Subcutaneous adipose tissue (tissue), 4 donors: Measurements from ENCODE around the gene CAMK1. TPM values are rescaled to one million over a fixed set of nuclear protein-coding genes. Genes with fewer than 3 reads are reported as not detected.

Source experiments
- CTCF ChIP-seq: fragments of 450-650 bp; IDR thresholded peaks from one replicate; pipeline ENCODE4 v1.5.1; 2016; ENCODE audit warnings: low read depth, mild to moderate bottlenecking, control low read depth, antibody characterized with exemption, moderate library complexity
- total RNA-seq, 4 donors: library from RNA; depleted of rRNA; stranded (reverse); fragments of >200 nt; gene quantifications; one replicate each; pipeline ENCODE4 v1.1.0, GENCODE V29; 2016

The CAMK1 gene
- total RNA-seq, 4 donors from 2014 or later = 57.0 to 122 (median 66.6) TPM

- TF ChIP-seq CTCF = no peak
Measured at GRCh38 chr3:9760779-9761505, 8.8 kb downstream of the CAMK1 start.

- no peak for TF ChIP-seq CTCF
Measured at GRCh38 chr3:9757427-9757826, 12.3 kb downstream of the CAMK1 start.

GRCh38 chr3:9754678-9755077 lies 15.1 kb downstream of the CAMK1 start:
- no peak for TF ChIP-seq CTCF

- TF ChIP-seq CTCF = no peak
Measured at GRCh38 chr3:9750556-9751411, 19.0 kb downstream of the CAMK1 start.

- TF ChIP-seq CTCF = no peak
Measured at GRCh38 chr3:9749645-9750555, 19.8 kb downstream of the CAMK1 start, which contains the start of gene OGG1. Gene OGG1, plus strand, starts transcription at chr3:9749952. Its CDS starts 335 bp downstream, at chr3:9750287.

- TF ChIP-seq CTCF = no peak
Measured at GRCh38 chr3:9749296-9749644, 20.5 kb downstream of the CAMK1 start.
